H1 (cell line): ENCODE data around the gene NWD2. TPM values are rescaled to one million over a fixed set of nuclear protein-coding genes. Genes with fewer than 3 reads are reported as not detected.

Experiments
- CTCF ChIA-PET: fragments of 300-600 bp; sonication (Branson Sonifier 250); formaldehyde crosslinking; loops from one replicate; lab custom pipeline; 2021; ENCODE audit not compliant: partially characterized antibody; lab: Charles Lee
- POLR2A ChIA-PET: fragments of 300-600 bp; sonication (Branson Sonifier 250); formaldehyde crosslinking; loops from one replicate; lab custom pipeline; 2021; ENCODE audit warnings: inconsistent platforms; ENCODE audit not compliant: partially characterized antibody; lab: Charles Lee
- DNase-seq, 2 experiments: peaks; one replicate each; pipeline versions ENCODE4 v3.0.0 to v3.0.0-alpha.2; 2010 to 2022; ENCODE audit warnings: low spot score in 2 of 2, low read depth in 1 of 2, mixed read lengths in 1 of 2
- FAIRE-seq: peaks from 2 replicates; lab custom pipeline; 2011; peaks lifted over from hg19 to GRCh38; lab: Jason Lieb, UNC
- H2AFZ ChIP-seq: 2 replicates; pipeline ENCODE4 v1.8.1; 2012; ENCODE audit warnings: low read length, inconsistent platforms
- H2AK5ac ChIP-seq: 2 replicates; pipeline ENCODE4 v1.6.1; 2013; ENCODE audit warnings: low read depth, low read length
- H2BK120ac ChIP-seq: replicated peaks from 2 replicates; pipeline ENCODE3; 2013; ENCODE audit warnings: low read depth, low read length, inconsistent platforms
- H2BK12ac ChIP-seq: 2 replicates; pipeline ENCODE4 v1.6.1; 2013; ENCODE audit warnings: low read depth, low read length
- H2BK15ac ChIP-seq: 2 replicates; pipeline ENCODE4 v1.6.1; 2013; ENCODE audit warnings: low read length
- H2BK20ac ChIP-seq: 2 replicates; pipeline ENCODE4 v1.6.1; 2013; ENCODE audit warnings: low read length
- H2BK5ac ChIP-seq: 2 replicates; pipeline ENCODE4 v1.6.1; 2013; ENCODE audit warnings: low read depth, low read length
- H3K14ac ChIP-seq: 2 replicates; pipeline ENCODE4 v1.6.1; 2013; ENCODE audit warnings: inconsistent platforms; ENCODE audit not compliant: insufficient read length
- H3K18ac ChIP-seq: 2 replicates; pipeline ENCODE4 v1.6.1; 2013; ENCODE audit warnings: low read length; ENCODE audit errors: extremely low read depth
- H3K23ac ChIP-seq: 2 replicates; pipeline ENCODE4 v1.6.1; 2013; ENCODE audit warnings: inconsistent platforms; ENCODE audit not compliant: insufficient read length
- H3K23me2 ChIP-seq: 2 replicates; pipeline ENCODE4 v1.6.1; 2013; ENCODE audit warnings: low read depth, low read length
- H3K27ac ChIP-seq: 2 replicates; pipeline ENCODE4 v1.6.1; 2011; ENCODE audit warnings: low read depth, low read length, inconsistent platforms
- H3K27me3 ChIP-seq, 4 experiments: replicated peaks in 1 of 4; 1 replicate in 1 of 4; 2 replicates in 3 of 4; pipeline versions ENCODE4 v1.6.1 to v1.8.1; 2011 to 2013; ENCODE audit warnings: low read length in 3 of 4, mild to moderate bottlenecking in 3 of 4, inconsistent platforms in 2 of 4, mixed read lengths in 2 of 4, moderate library complexity in 1 of 4; ENCODE audit not compliant: control insufficient read depth in 3 of 4, insufficient read depth in 3 of 4; ENCODE audit errors: extremely low read depth in 1 of 4
- H3K36me3 ChIP-seq, 4 experiments: 2 replicates each; pipeline versions ENCODE4 v1.6.1 to v1.8.1; 2011 to 2013; ENCODE audit warnings: mild to moderate bottlenecking in 4 of 4, low read length in 3 of 4, moderate library complexity in 2 of 4, control low read depth in 1 of 4, inconsistent platforms in 1 of 4; ENCODE audit not compliant: insufficient read depth in 4 of 4, control insufficient read depth in 2 of 4
- H3K4ac ChIP-seq: replicated peaks from 2 replicates; pipeline ENCODE3; 2013; ENCODE audit warnings: low read length, low read depth, mixed read lengths, inconsistent platforms; ENCODE audit not compliant: insufficient read length
- H3K4me1 ChIP-seq, 4 experiments: replicated peaks in 1 of 4; 1 replicate in 1 of 4; 2 replicates in 3 of 4; pipeline versions ENCODE4 v1.6.1 to v1.8.1; 2011 to 2013; ENCODE audit warnings: low read length in 3 of 4, inconsistent platforms in 2 of 4, mixed read lengths in 1 of 4; ENCODE audit not compliant: insufficient read depth in 4 of 4, control insufficient read depth in 3 of 4
- H3K4me2 ChIP-seq, 2 experiments: 2 replicates each; pipeline versions ENCODE4 v1.6.1 to v1.8.1; 2011 to 2013; ENCODE audit warnings: low read depth in 2 of 2, low read length in 2 of 2, control low read depth in 1 of 2, inconsistent platforms in 1 of 2, mild to moderate bottlenecking in 1 of 2; ENCODE audit not compliant: insufficient read depth in 1 of 2
- H3K4me3 ChIP-seq, 4 experiments: fragments of 200-600, 300-600 bp in 1 of 4; sonication (generic), shearing (Covaris generic), sonication (Bioruptor Twin) in 1 of 4; 2 replicates each; pipeline versions ENCODE4 v1.5.1 to v1.8.1; 2011 to 2016; ENCODE audit warnings: low read length in 4 of 4, low read depth in 3 of 4, control low read depth in 2 of 4, inconsistent platforms in 2 of 4, mild to moderate bottlenecking in 2 of 4, mixed read lengths in 1 of 4, moderate library complexity in 1 of 4; ENCODE audit not compliant: insufficient read depth in 2 of 4; ENCODE audit errors: extremely low read depth in 1 of 4
- H3K56ac ChIP-seq: replicated peaks from 2 replicates; pipeline ENCODE3; 2013; ENCODE audit warnings: low read depth, mild to moderate bottlenecking, mixed read lengths, low read length, inconsistent platforms; ENCODE audit not compliant: insufficient read length
- H3K79me1 ChIP-seq: 2 replicates; pipeline ENCODE4 v1.6.1; 2013; ENCODE audit warnings: low read depth, low read length, control low read depth
- H3K79me2 ChIP-seq, 2 experiments: 2 replicates each; pipeline versions ENCODE4 v1.6.1 to v1.8.1; 2012 to 2013; ENCODE audit warnings: low read length in 2 of 2, mild to moderate bottlenecking in 2 of 2, inconsistent platforms in 1 of 2; ENCODE audit not compliant: insufficient read depth in 2 of 2, control insufficient read depth in 1 of 2
- H3K9ac ChIP-seq, 4 experiments: replicated peaks in 1 of 4; 1 replicate in 1 of 4; 2 replicates in 3 of 4; pipeline versions ENCODE4 v1.6.1 to v1.8.1; 2011 to 2013; ENCODE audit warnings: low read depth in 3 of 4, low read length in 3 of 4, control low read depth in 2 of 4, mild to moderate bottlenecking in 2 of 4, moderate library complexity in 2 of 4, inconsistent platforms in 1 of 4; ENCODE audit errors: extremely low read depth in 1 of 4
- H3K9me3 ChIP-seq, 2 experiments: 2 replicates each; pipeline versions ENCODE4 v1.6.1 to v1.8.1; 2012 to 2013; ENCODE audit warnings: mild to moderate bottlenecking in 2 of 2, moderate library complexity in 2 of 2, control low read depth in 1 of 2, inconsistent platforms in 1 of 2, low read depth in 1 of 2, low read length in 1 of 2, mixed read lengths in 1 of 2; ENCODE audit not compliant: insufficient read depth in 2 of 2
- H4K20me1 ChIP-seq, 2 experiments: replicated peaks in 1 of 2; 2 replicates each; pipeline versions ENCODE3 to v1.8.1; 2011 to 2013; ENCODE audit warnings: inconsistent platforms in 2 of 2, low read length in 2 of 2, mild to moderate bottlenecking in 1 of 2; ENCODE audit not compliant: insufficient read depth in 2 of 2, control insufficient read depth in 1 of 2
- H4K5ac ChIP-seq: 2 replicates; pipeline ENCODE4 v1.6.1; 2013; ENCODE audit warnings: low read length, low read depth, mixed read lengths, inconsistent platforms; ENCODE audit not compliant: insufficient read length
- H4K8ac ChIP-seq: 2 replicates; pipeline ENCODE4 v1.8.0; 2013; ENCODE audit warnings: mild to moderate bottlenecking, moderate library complexity, low read length, inconsistent platforms; ENCODE audit not compliant: insufficient read depth; ENCODE audit errors: extremely low read depth
- H4K91ac ChIP-seq: replicated peaks from 2 replicates; pipeline ENCODE3; 2013; ENCODE audit warnings: low read length, mixed read lengths, inconsistent platforms; ENCODE audit not compliant: insufficient read length
- ASH2L ChIP-seq: fragments of 200-600, 300-600 bp; sonication (generic); IDR thresholded peaks from one replicate; pipeline ENCODE4 v1.7.1; 2017; ENCODE audit warnings: low read length
- CHD1 ChIP-seq: IDR thresholded peaks from 2 replicates; pipeline ENCODE4 v1.6.1; 2012; ENCODE audit warnings: low read depth, low read length, improper control_type of control experiment
- CTCF ChIP-seq, 3 experiments: IDR thresholded peaks; 1 replicate in 2 of 3; 2 replicates in 1 of 3; pipeline versions ENCODE4 v1.5.1 to v1.6.1; 2011; ENCODE audit warnings: low read length in 3 of 3, mild to moderate bottlenecking in 3 of 3, inconsistent platforms in 2 of 3, low read depth in 1 of 3, moderate library complexity in 1 of 3; ENCODE audit not compliant: insufficient read depth in 1 of 3; ENCODE audit errors: control extremely low read depth in 1 of 3
- E2F6 ChIP-seq: IDR thresholded peaks from 2 replicates; pipeline ENCODE4 v1.6.1; 2012; ENCODE audit warnings: inconsistent platforms
- GTF2F1 ChIP-seq: IDR thresholded peaks from 2 replicates; pipeline ENCODE4 v1.6.1; 2012; ENCODE audit warnings: low read depth, low read length, improper control_type of control experiment, borderline replicate concordance
- MAFK ChIP-seq: IDR thresholded peaks from 2 replicates; pipeline ENCODE4 v1.6.1; 2012; ENCODE audit warnings: low read depth, mild to moderate bottlenecking, improper control_type of control experiment, low read length
- NRF1 ChIP-seq: IDR thresholded peaks from 2 replicates; pipeline ENCODE4 v1.6.1; 2011; ENCODE audit warnings: mild to moderate bottlenecking, low read depth, low read length, improper control_type of control experiment
- RXRA ChIP-seq: IDR thresholded peaks from 2 replicates; pipeline ENCODE4 v1.6.1; 2011; ENCODE audit warnings: low read depth, mild to moderate bottlenecking, low read length, moderate library complexity; ENCODE audit not compliant: insufficient read depth
- SIN3A ChIP-seq, 2 experiments: IDR thresholded peaks in 1 of 2; conservative IDR thresholded peaks in 1 of 2; 2 replicates each; pipeline ENCODE4 v1.6.1; 2011 to 2012; ENCODE audit warnings: low read length in 2 of 2, improper control_type of control experiment in 1 of 2, low read depth in 1 of 2, mild to moderate bottlenecking in 1 of 2
- TAF1 ChIP-seq: IDR thresholded peaks from 2 replicates; pipeline ENCODE4 v1.6.1; 2011; ENCODE audit warnings: mild to moderate bottlenecking, low read depth, low read length
- TEAD4 ChIP-seq: IDR thresholded peaks from 2 replicates; pipeline ENCODE4 v1.6.1; 2012; ENCODE audit warnings: low read depth, low read length, inconsistent platforms, mixed read lengths
- WGBS, 2 experiments: shearing (Covaris generic) in 1 of 2; methylation state at CpG; one replicate each; pipeline versions ENCODE4 v1.1.6 to v1.1.7; 2013 to 2015; ENCODE audit warnings: low lambda C conversion rate in 2 of 2, mixed read lengths in 2 of 2, inconsistent platforms in 1 of 2, low coverage in 1 of 2, missing lambda C conversion rate in 1 of 2; ENCODE audit not compliant: insufficient replicate concordance in 2 of 2, insufficient coverage in 1 of 2, insufficient read length in 1 of 2; ENCODE audit errors: extremely low coverage in 1 of 2, missing lambda C conversion rate in 1 of 2; 5-methylcytosine and 5-hydroxymethylcytosine counted together
- polyA plus RNA-seq, 7 experiments: library from polyadenylated mRNA; depleted of rRNA in 3 of 7; stranded (reverse) in 5 of 7; unstranded in 2 of 7; fragments of >200 nt in 5 of 7; fragments of 200-250 nt in 2 of 7; gene quantifications; 1 replicate in 5 of 7; 2 replicates in 1 of 7; 4 replicates in 1 of 7; pipeline versions ENCODE4 v1.2.1 to v1.2.3, GENCODE V29; 2011 to 2013; ENCODE audit warnings: missing spikeins in 2 of 7, mixed read lengths in 2 of 7
- total RNA-seq: library from RNA; stranded (reverse); fragmentation: NEBNext Ultra II Directional; extraction: Animal tissue kit (Norgen Biotek cat#: 25700); gene quantifications from 2 replicates; pipeline ENCODE4 v1.2.1, GENCODE V29; 2021

NWD2 gene
- total and polyA plus RNA-seq, 2 of the 8 experiments (the other 6 are each of a cell fraction or from before 2014, with no cell fraction given) = under 0.01 TPM; not detected in 1

- Histone ChIP-seq H3K23me2 (no peaks in the 10 kb centered on the region), H3K27ac (no peak overlapping the region), H4K5ac (no peak overlapping the region), H2BK5ac (no peak overlapping the region), H2BK12ac (no peak overlapping the region), H3K18ac (no peak overlapping the region), H3K4me1 (peaks cover 0 to 3% (median 1%) of the 10 kb centered on the region in 4 experiments; a peak in 4 of 7 replicates), H3K79me1 (no peaks in the 10 kb centered on the region), H4K8ac (no peak overlapping the region), H3K79me2 (no peaks in the 10 kb centered on the region), H3K4me3 (no peak overlapping the region), H2BK15ac (no peak overlapping the region), H3K14ac (no peak overlapping the region), H2AFZ (no peak overlapping the region), H2BK120ac (no peak overlapping the region), H3K23ac (no peak overlapping the region), H3K9me3 (no peaks in the 10 kb centered on the region), H2BK20ac (no peak overlapping the region), H4K91ac (no peak overlapping the region), H4K20me1 (no peaks in the 10 kb centered on the region), H3K36me3 (no peaks in the 10 kb centered on the region), H3K4me2 (no peak overlapping the region), H3K56ac (no peak overlapping the region), H3K27me3 (no peaks in the 10 kb centered on the region), H3K9ac (no peak overlapping the region), H2AK5ac (no peak overlapping the region), H3K4ac (no peak overlapping the region)
- POLR2A ChIA-PET = interaction anchor here (0.7 to 0.8 kb wide), 2 partner anchors 123 to 559 kb away, joined by 3 read pairs; no protein-coding TSS in a partner anchor
- FAIRE-seq (no peak), DNase-seq (no peak)
- CTCF ChIA-PET = interaction anchor here (0.6 to 2.7 kb wide), 4 partner anchors 9 to 97 kb away, joined by 3 to 9 read pairs (median 4); a partner anchor contains a TSS
- 83% methylated on average over 5 of the region's 5 CpGs; no CpG with 5 or more reads in 1 of the 2 experiments for WGBS, 2 experiments
- no peak for TF ChIP-seq E2F6
- no peak for TF ChIP-seq TEAD4
- TF ChIP-seq ASH2L = no peak
- TF ChIP-seq CHD1 = no peak
- TF ChIP-seq NRF1 = no peak
- no peak for TF ChIP-seq RXRA
- TF ChIP-seq GTF2F1 = no peak
- TF ChIP-seq CTCF (IDR thresholded peaks at IDR 0.05; ENCODE audit: control extremely low read depth in 1 of 3, insufficient read depth in 1 of 3, low read depth in 1 of 3, low read length in 3 of 3) = no peak
- no peak for TF ChIP-seq TAF1
- no peak for TF ChIP-seq MAFK
- TF ChIP-seq SIN3A (conservative IDR thresholded peaks at IDR 0.05 in 1 of 2, IDR thresholded peaks at IDR 0.05 in 1 of 2; ENCODE audit: low read depth in 1 of 2, low read length in 2 of 2) = no peak
Observed at GRCh38 chr4:37465296-37465695, 220.8 kb downstream of the NWD2 start.
